Neural progenitor cell (in vitro differentiated cells): ENCODE results near the gene DOCK4. TPM values are rescaled to one million over a fixed set of nuclear protein-coding genes. Genes with fewer than 3 reads are reported as not detected.

Experiments used
- DNase-seq: peaks from one replicate; pipeline ENCODE4 v3.0.0-alpha.2; 2016; ENCODE audit warnings: low spot score
- H2AFZ ChIP-seq: fragments of 200-600 bp; sonication (generic); replicated peaks from 2 replicates; pipeline ENCODE4 v1.6.1; 2016; ENCODE audit warnings: antibody characterized with exemption
- H3F3A ChIP-seq: fragments of 200-600 bp; sonication (generic); 2 replicates; pipeline ENCODE4 v1.6.1; 2016; ENCODE audit warnings: antibody characterized with exemption, low read depth
- H3K27ac ChIP-seq: fragments of 200-600 bp; sonication (generic); 2 replicates; pipeline ENCODE4 v1.5.1; 2016; ENCODE audit warnings: mild to moderate bottlenecking
- H3K27me3 ChIP-seq: fragments of 200-600 bp; sonication (generic); 2 replicates; pipeline ENCODE4 v1.6.1; 2016; ENCODE audit warnings: mild to moderate bottlenecking, moderate library complexity
- H3K36me3 ChIP-seq: fragments of 200-600 bp; sonication (generic); 2 replicates; pipeline ENCODE4 v1.5.1; 2016
- H3K4me1 ChIP-seq: fragments of 200-600 bp; sonication (generic); 2 replicates; pipeline ENCODE4 v1.6.1; 2016; ENCODE audit warnings: mixed run types
- H3K4me2 ChIP-seq: fragments of 200-600 bp; sonication (generic); 2 replicates; pipeline ENCODE4 v1.6.1; 2016
- H3K4me3 ChIP-seq: fragments of 200-600 bp; sonication (generic); 2 replicates; pipeline ENCODE4 v1.5.1; 2016
- H3K79me2 ChIP-seq: fragments of 200-600 bp; sonication (generic); 2 replicates; pipeline ENCODE4 v1.6.1; 2016; ENCODE audit warnings: low read depth
- H3K9ac ChIP-seq: fragments of 200-600 bp; sonication (generic); 2 replicates; pipeline ENCODE4 v1.6.1; 2016
- H3K9me3 ChIP-seq: fragments of 200-600 bp; sonication (generic); 2 replicates; pipeline ENCODE4 v1.5.1; 2016; ENCODE audit warnings: low read depth
- H4K20me1 ChIP-seq: fragments of 200-600 bp; sonication (generic); 2 replicates; pipeline ENCODE4 v1.6.1; 2016; ENCODE audit warnings: low read depth
- H3K27ac Mint-ChIP-seq: 3 replicates; pipeline ENCODE4 v1.8.0; 2021; ENCODE audit warnings: mixed read lengths
- H3K27me3 Mint-ChIP-seq: 2 replicates; pipeline ENCODE4 v1.8.0; 2022; ENCODE audit warnings: low read depth, mild to moderate bottlenecking, inconsistent platforms, moderate library complexity, mixed read lengths; ENCODE audit not compliant: insufficient read depth
- H3K36me3 Mint-ChIP-seq: 3 replicates; pipeline ENCODE4 v1.8.0; 2021; ENCODE audit warnings: mixed read lengths
- H3K4me1 Mint-ChIP-seq: 3 replicates; pipeline ENCODE4 v1.8.0; 2021; ENCODE audit warnings: mixed read lengths
- H3K4me3 Mint-ChIP-seq: 3 replicates; pipeline ENCODE4 v1.8.0; 2021; ENCODE audit warnings: mild to moderate bottlenecking, moderate library complexity, mixed read lengths
- H3K9me3 Mint-ChIP-seq: 3 replicates; pipeline ENCODE4 v1.8.0; 2020; ENCODE audit warnings: mixed read lengths
- CTCF ChIP-seq: fragments of 200-600 bp; sonication (generic); IDR thresholded peaks from 2 replicates; pipeline ENCODE4 v1.5.1; 2017; ENCODE audit warnings: antibody characterized with exemption, mild to moderate bottlenecking
- EZH2 ChIP-seq: fragments of 200-600 bp; sonication (generic); IDR thresholded peaks from 2 replicates; pipeline ENCODE4 v1.6.1; 2017; ENCODE audit warnings: antibody characterized with exemption, mild to moderate bottlenecking, moderate library complexity
- EZH2phosphoT487 ChIP-seq: fragments of 200-600 bp; sonication (generic); IDR thresholded peaks from 2 replicates; pipeline ENCODE4 v1.6.1; 2017; ENCODE audit warnings: antibody characterized with exemption
- total RNA-seq: library from RNA; depleted of rRNA; stranded (reverse); fragments of >200 nt; gene quantifications from 2 replicates; pipeline ENCODE4 v1.2.3, GENCODE V29; 2015; ENCODE audit warnings: low replicate concordance

The DOCK4 gene
- total RNA-seq, 1 donor from 2014 or later: 11.4 TPM

GRCh38 chr7:111762211-111762610 lies 444.0 kb downstream of the DOCK4 start:
- Histone ChIP-seq H4K20me1 (no peaks in the 10 kb centered on the region), H3K79me2 (no peaks in the 10 kb centered on the region), H3K9ac (no peak overlapping the region), H3K36me3 (no peaks in the 10 kb centered on the region), H3K4me1 (peaks cover 3% of the 10 kb centered on the region), H3K4me2 (no peak overlapping the region), H3F3A (no peaks in the 10 kb centered on the region), H2AFZ (no peak overlapping the region), H3K27ac (no peak overlapping the region), H3K4me3 (no peak overlapping the region), H3K27me3 (no peaks in the 10 kb centered on the region), H3K9me3 (no peaks in the 10 kb centered on the region)
- no peak overlapping the region for H3K4me3 Mint-ChIP-seq
- no peak overlapping the region for H3K27ac Mint-ChIP-seq
- TF ChIP-seq CTCF: no peak
- no peak for TF ChIP-seq EZH2
- TF ChIP-seq EZH2phosphoT487: no peak
- peaks cover 20% of the 10 kb centered on the region for H3K36me3 Mint-ChIP-seq
- peaks cover 8% of the 10 kb centered on the region for H3K4me1 Mint-ChIP-seq
- no peaks in the 10 kb centered on the region for H3K9me3 Mint-ChIP-seq
- peaks cover 2% of the 10 kb centered on the region for H3K27me3 Mint-ChIP-seq
- DNase-seq: no peak

GRCh38 chr7:111760043-111760442 lies 446.2 kb downstream of the DOCK4 start:
- peaks cover 17% of the 10 kb centered on the region for H3K4me1 Mint-ChIP-seq

DNA sequence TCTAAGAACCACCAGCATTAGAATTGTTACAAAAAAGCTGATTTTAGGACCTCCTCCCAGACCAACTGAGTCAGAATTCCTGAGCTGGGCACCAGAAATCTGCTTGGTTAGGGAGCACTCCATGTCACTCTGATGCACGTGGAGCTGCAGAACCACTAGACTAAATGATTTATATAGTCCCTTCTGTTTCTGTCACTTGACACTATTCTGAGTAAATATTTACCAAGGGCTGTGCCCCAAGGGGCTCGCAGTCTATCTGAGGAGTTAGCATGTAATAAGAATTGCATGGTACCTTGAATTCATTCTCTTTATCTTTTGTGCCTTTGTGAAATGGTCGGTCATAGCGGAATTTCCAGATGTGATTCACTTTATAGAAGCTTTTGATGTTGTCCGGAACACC lies 447.9 kb downstream of the DOCK4 start:
- no peaks in the 10 kb centered on the region for H3K27me3 Mint-ChIP-seq
- H3K4me1 ChIP-seq: peaks cover 10% of the 10 kb centered on the region

More at GRCh38 chr7:111760043-111760442, 446.2 kb downstream of the DOCK4 start:
- Histone ChIP-seq H2AFZ (no peak overlapping the region), H3K4me3 (no peak overlapping the region), H3K4me1 (peaks cover 10% of the 10 kb centered on the region), H3K9me3 (no peaks in the 10 kb centered on the region), H3F3A (no peaks in the 10 kb centered on the region), H4K20me1 (no peaks in the 10 kb centered on the region), H3K4me2 (peak overlapping the region; percentile 8), H3K27me3 (no peaks in the 10 kb centered on the region), H3K27ac (no peak overlapping the region), H3K36me3 (no peaks in the 10 kb centered on the region), H3K9ac (no peak overlapping the region), H3K79me2 (no peaks in the 10 kb centered on the region)
- Mint-ChIP-seq H3K9me3 (no peaks in the 10 kb centered on the region), H3K27me3 (no peaks in the 10 kb centered on the region), H3K27ac (no peak overlapping the region), H3K4me3 (no peak overlapping the region), H3K36me3 (peaks cover 20% of the 10 kb centered on the region)
- DNase-seq: no peak
- TF ChIP-seq EZH2: no peak
- no peak for TF ChIP-seq CTCF
- no peak for TF ChIP-seq EZH2phosphoT487

More for the DNA sequence above, 447.9 kb downstream of the DOCK4 start:
- DNase-seq: no peak
- Histone ChIP-seq H4K20me1 (no peaks in the 10 kb centered on the region), H3K27me3 (no peaks in the 10 kb centered on the region), H3K9me3 (no peaks in the 10 kb centered on the region), H3K36me3 (no peaks in the 10 kb centered on the region), H2AFZ (no peak overlapping the region), H3K27ac (no peak overlapping the region), H3K4me3 (no peak overlapping the region), H3K4me2 (no peak overlapping the region), H3K79me2 (no peaks in the 10 kb centered on the region), H3F3A (no peaks in the 10 kb centered on the region), H3K9ac (no peak overlapping the region)
- Mint-ChIP-seq H3K4me1 (peaks cover 22% of the 10 kb centered on the region), H3K9me3 (no peaks in the 10 kb centered on the region), H3K36me3 (peaks cover 20% of the 10 kb centered on the region), H3K27ac (no peak overlapping the region), H3K4me3 (no peak overlapping the region)
- no peak for TF ChIP-seq CTCF
- TF ChIP-seq EZH2: no peak
- no peak for TF ChIP-seq EZH2phosphoT487
